Measurements from ENCODE around the gene PMF1.
"Not testable (repeated sequence)": the region's sequence is repeated elsewhere in the genome, so short reads cannot be mapped to it uniquely, and the experiment has no call there.

The PMF1 gene

DNA sequence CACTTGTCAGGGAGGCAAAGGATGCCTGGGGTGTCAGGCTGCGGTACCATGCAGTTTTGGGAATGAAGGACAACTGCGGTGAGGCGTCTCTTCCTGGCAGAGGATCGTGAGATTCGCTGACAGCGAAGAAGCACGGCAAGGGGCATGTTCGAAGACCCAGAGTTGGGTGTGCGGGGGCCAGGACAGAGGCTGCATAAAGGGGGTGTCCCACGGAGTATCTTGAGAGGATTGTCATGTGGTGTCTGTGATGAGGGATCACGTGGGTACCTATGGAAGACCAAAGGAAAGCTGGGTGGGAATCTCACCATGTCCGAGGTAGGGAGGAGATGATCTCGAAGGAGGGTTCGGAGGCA lies 18.5 kb upstream of the PMF1 start:
- peak overlapping the region; percentile 99 for H3K4me3 ChIP-seq (ENCODE audit: low read depth, low read length)
- no peak for DNase-seq (ENCODE audit: low read depth)

- DNase-seq (ENCODE audit: low read depth) = no peak
- H3K4me3 ChIP-seq (ENCODE audit: low read depth, low read length) = no peak overlapping the region
Measured at GRCh38 chr1:156195853-156196252, 17.0 kb upstream of the PMF1 start.

GRCh38 chr1:156196445-156196844 lies 16.4 kb upstream of the PMF1 start:
- H3K4me3 ChIP-seq (ENCODE audit: low read depth, low read length) = no peak overlapping the region
- DNase-seq (ENCODE audit: low read depth) = no peak

GRCh38 chr1:156198831-156199349 lies 13.9 kb upstream of the PMF1 start:
- no peak for DNase-seq (ENCODE audit: low read depth)
- H3K4me3 ChIP-seq (ENCODE audit: low read depth, low read length) = no peak overlapping the region

DNA sequence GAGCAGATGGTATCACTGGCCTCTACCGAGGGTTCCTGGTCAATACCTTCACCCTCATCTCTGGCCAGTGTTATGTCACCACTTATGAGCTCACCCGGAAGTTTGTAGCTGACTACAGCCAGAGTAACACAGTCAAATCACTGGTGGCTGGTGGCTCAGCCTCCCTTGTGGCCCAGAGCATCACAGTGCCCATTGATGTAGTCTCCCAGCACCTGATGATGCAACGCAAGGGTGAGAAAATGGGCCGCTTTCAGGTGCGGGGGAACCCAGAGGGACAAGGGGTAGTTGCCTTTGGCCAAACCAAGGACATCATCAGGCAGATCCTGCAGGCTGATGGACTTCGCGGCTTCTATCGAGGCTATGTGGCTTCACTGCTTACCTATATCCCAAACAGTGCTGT lies 12.8 kb upstream of the PMF1 start:
- no peak overlapping the region for H3K4me3 ChIP-seq (ENCODE audit: low read depth, low read length)
- no peak for DNase-seq (ENCODE audit: low read depth)

DNA sequence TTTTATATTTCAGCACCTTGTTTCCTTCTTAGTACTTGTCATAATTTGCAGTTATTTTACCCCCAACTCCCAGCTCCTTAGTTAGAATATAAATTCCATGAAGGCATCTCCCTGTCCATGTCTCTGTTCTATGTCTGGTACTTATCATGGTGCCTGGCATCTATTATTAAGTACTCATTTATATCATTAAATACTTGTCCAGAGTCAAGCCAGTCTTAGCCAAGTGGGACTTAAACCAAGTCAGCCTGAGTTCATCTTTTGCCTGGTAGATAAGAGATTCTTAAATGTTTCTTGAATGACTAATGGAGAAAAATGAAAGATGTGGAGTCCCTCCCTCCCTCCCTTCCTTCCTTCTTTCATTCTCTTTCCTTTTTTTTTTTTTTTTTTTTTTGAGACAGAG lies 9.5 kb upstream of the PMF1 start:
- H3K4me3 ChIP-seq (ENCODE audit: low read depth, low read length) = no peak overlapping the region
- DNase-seq (ENCODE audit: low read depth) = no peak

GRCh38 chr1:156204686-156205085 lies 8.1 kb upstream of the PMF1 start:
- no peak overlapping the region for H3K4me3 ChIP-seq (ENCODE audit: low read depth, low read length)
- no peak for DNase-seq (ENCODE audit: low read depth)

DNA sequence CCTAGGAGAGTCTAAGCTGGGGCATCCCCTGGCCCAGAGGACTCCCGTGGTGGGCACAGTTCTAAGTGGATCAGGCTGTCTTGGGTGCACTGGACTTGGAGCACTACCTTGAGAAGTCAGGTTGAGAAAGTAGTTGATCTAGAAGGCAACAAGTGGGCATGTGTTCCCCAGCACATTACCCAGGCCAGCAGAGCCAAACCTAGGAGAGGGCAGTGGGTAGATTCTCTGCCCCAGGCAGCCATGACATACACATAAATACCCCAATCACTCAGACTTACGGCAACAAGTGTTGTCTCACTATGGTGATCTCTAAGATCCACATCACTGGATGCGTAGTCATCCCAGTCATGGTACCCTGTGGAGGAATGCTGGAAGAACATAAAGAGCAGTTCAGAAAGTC lies 1.6 kb upstream of the PMF1 start:
- H3K4me3 ChIP-seq (ENCODE audit: low read depth, low read length) = no peak overlapping the region
- no peak for DNase-seq (ENCODE audit: low read depth)

GRCh38 chr1:156212130-156212529 lies 677 bp upstream of the PMF1 start:
- no peak for DNase-seq (ENCODE audit: low read depth)
- peak overlapping the region; percentile 59 for H3K4me3 ChIP-seq (ENCODE audit: low read depth, low read length)

DNA sequence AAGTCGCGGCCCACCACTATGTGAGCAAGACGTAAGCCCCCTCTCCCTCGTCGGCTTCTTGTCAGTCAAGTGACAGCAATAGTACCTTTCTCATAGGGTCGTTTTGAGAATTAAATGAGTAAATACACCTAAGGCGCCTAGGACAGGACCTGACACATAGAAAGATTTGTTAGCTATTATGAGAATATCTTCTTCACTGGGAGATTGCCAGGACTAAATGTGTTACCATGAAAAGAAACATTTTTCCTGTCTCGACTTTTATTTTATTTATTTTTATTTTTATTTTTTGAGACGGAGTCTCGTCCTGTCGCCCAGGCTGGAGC lies 798 bp downstream of the PMF1 start:
- no peak for DNase-seq (ENCODE audit: low read depth)
- H3K4me3 ChIP-seq (ENCODE audit: low read depth, low read length) = peak overlapping the region; percentile 59

DNA sequence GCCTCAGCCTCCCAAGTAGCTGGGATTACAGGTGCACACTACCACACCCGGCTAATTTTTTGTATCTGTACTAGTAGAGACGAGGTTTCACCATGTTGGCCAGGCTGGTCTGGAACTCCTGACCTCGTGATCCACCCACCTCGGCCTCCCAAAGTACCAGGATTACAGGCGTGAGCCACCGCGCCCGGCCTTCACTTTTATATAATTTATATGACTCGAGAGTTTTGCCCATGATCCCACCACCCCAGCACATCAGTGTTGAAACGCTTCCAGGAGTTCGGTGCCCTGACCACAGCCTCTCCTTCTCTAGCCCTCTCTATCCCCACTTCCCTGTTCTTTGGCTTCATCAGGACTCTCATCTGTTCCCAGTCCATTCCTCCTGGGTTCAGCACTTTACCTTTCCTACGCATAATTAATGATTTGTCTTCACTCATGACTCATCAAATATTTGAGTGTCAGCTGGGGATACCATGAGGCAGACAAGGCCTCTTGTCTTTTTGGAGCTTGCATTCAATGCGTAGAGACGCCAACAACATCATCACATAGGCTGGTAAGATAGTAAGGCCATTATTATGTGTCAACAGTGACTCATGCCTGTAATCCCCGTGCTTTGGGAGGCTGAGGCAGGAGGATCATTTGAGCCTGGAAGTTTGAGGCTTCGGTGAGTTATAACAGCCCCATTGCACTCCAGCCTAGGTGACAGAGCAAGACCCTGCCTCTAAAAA lies 1.4 kb downstream of the PMF1 start:
- peak overlapping the region; percentile 59 for H3K4me3 ChIP-seq (ENCODE audit: low read depth, low read length)
- DNase-seq (ENCODE audit: low read depth) = no peak

GRCh38 chr1:156216361-156217086 lies 3.7 kb downstream of the PMF1 start:
- not testable (repeated sequence) for DNase-seq (ENCODE audit: low read depth); H3K4me3 ChIP-seq (ENCODE audit: low read depth, low read length)

DNA sequence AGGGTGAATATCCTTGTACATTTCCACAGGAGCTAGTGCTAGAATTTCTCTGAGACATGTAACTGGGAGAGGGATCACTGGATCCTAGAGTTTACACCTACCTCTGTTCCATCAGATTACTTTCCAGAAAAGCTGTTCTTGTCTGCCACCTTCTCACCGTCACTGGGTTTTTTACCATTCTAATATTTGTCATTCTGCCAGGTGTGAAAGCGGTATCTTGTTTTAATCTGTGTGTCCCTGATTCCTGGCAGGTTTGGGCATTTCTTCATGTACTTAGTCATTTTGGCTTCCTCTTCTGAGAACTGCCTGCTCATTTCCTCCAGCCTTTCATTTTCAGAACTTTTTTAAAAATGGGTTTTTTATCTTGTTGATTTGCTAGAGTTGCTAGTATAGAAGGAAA lies 5.1 kb downstream of the PMF1 start:
- no peak overlapping the region for H3K4me3 ChIP-seq (ENCODE audit: low read depth, low read length)
- DNase-seq (ENCODE audit: low read depth) = no peak

- no peak overlapping the region for H3K4me3 ChIP-seq (ENCODE audit: low read depth, low read length)
- DNase-seq (ENCODE audit: low read depth) = no peak
Measured at GRCh38 chr1:156220226-156220625, 7.4 kb downstream of the PMF1 start.

- H3K4me3 ChIP-seq (ENCODE audit: low read depth, low read length) = no peak overlapping the region
- DNase-seq (ENCODE audit: low read depth) = no peak
Measured at GRCh38 chr1:156221986-156222692, 9.3 kb downstream of the PMF1 start.

- DNase-seq (ENCODE audit: low read depth) = no peak
Measured at GRCh38 chr1:156225677-156226014, 12.8 kb downstream of the PMF1 start.

DNA sequence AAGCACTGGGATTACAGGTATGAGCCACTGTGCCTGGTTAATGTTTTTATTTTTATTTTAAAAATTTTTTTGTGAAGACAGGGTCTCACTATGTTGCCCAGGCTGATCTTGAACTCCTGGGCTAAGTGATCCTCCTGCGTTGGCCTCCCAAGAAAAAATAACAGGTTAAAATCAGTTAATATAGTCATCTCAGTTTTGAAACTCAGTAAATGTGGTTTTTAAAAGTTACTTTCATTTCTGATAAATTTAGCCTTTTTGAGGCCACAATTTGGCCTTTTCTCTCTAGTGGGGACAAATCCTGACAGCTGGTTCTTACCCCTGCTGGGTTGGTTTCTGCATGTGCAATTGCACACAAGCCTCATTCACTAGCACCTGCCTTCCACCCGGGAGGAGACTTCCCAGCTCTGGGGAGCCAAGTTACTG lies 13.3 kb downstream of the PMF1 start:
- H3K4me3 ChIP-seq (ENCODE audit: low read depth, low read length) = no peak overlapping the region
- no peak for DNase-seq (ENCODE audit: low read depth)

More at GRCh38 chr1:156225677-156226014, 12.8 kb downstream of the PMF1 start:
- no peak overlapping the region for H3K4me3 ChIP-seq (ENCODE audit: low read depth, low read length)

DNA sequence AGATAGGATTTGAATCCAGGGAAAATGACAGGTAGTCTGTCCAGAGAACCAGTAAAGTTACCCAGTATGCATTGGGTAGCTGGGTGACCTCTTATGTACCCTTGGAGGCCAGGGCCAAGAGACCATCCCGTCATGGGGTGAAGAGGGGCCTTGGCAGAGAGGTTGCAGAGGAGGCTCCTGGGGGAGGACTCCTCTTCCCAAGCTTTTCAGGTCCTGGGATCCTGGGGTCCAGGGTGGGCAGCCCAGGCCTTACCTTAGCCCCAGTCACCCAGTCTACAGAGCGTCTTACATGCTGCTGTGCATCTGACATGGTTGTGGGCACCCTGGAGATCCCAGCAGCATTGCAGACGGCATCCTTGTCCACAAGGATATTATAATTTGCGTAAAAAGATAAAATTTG lies 14.0 kb downstream of the PMF1 start:
- no peak overlapping the region for H3K4me3 ChIP-seq (ENCODE audit: low read depth, low read length)
- no peak for DNase-seq (ENCODE audit: low read depth)

DNA sequence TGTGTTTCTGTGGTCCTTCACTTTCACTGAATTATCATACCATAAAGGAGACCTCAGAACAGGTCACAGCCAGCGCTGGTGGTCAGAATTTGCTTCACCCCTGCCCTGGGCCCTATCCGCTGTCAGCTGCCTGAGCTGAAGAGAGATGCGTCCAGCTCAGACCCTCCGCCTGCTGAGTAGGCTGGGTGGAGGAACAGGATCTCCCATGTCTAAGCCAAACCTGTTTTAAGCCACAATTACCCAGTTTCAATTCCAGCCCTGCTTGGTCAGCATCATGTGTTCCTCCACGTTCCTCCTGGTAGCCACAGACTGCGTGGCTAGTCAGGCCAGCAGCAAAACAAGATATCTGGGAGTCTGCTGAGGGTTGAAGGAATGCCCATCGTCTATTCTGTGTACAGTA lies 15.7 kb downstream of the PMF1 start:
- no peak for DNase-seq (ENCODE audit: low read depth)

GRCh38 chr1:156229809-156230472 lies 17.1 kb downstream of the PMF1 start:
- DNase-seq (ENCODE audit: low read depth) = no peak

More for the DNA sequence above, 15.7 kb downstream of the PMF1 start:
- no peak overlapping the region for H3K4me3 ChIP-seq (ENCODE audit: low read depth, low read length)

More at GRCh38 chr1:156229809-156230472, 17.1 kb downstream of the PMF1 start:
- H3K4me3 ChIP-seq (ENCODE audit: low read depth, low read length) = no peak overlapping the region
